ENCODE results near the gene FBXW10. TPM values are rescaled to one million over a fixed set of nuclear protein-coding genes. Genes with fewer than 3 reads are reported as not detected.
A peak's percentile ranks its signal among the peaks of the same experiment; 100 is the strongest.

Gene FBXW10
- total and polyA plus RNA-seq, 2 of the 8 experiments (the other 6 are each of a cell fraction or from before 2014, with no cell fraction given): not detected

DNA sequence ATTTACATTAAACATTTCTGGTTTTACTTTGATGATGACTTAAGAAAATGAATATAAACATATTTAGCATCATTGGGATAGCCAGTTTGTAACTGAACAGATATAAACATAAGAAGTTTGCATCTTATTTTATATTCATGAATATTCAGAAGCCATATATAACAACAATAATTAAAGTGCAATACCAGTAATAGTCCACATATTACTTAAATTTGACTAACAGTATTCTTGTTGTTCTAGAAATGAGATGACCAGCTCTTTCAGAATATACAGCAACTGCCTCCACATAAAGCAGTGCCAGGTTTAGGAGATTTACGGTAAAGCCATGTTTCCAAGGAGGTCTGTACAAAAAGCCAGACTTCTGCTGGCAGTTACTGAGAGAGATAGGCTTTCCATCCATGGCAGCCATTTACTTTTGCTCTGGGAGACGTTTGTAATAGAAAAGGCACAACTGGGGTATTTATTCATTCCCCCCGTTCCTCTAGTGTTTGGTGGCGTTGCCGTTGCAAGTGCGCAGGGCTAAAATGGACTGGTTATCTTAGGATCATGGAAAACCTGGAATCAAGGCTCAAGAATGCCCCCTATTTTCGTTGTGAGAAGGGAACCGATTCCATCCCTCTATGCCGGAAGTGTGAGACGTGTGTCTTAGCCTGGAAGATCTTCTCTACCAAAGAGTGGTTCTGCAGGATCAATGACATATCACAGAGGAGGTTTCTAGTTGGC, at the start of gene FBXW10 (continued):
- TF ChIP-seq, protein P1, sequence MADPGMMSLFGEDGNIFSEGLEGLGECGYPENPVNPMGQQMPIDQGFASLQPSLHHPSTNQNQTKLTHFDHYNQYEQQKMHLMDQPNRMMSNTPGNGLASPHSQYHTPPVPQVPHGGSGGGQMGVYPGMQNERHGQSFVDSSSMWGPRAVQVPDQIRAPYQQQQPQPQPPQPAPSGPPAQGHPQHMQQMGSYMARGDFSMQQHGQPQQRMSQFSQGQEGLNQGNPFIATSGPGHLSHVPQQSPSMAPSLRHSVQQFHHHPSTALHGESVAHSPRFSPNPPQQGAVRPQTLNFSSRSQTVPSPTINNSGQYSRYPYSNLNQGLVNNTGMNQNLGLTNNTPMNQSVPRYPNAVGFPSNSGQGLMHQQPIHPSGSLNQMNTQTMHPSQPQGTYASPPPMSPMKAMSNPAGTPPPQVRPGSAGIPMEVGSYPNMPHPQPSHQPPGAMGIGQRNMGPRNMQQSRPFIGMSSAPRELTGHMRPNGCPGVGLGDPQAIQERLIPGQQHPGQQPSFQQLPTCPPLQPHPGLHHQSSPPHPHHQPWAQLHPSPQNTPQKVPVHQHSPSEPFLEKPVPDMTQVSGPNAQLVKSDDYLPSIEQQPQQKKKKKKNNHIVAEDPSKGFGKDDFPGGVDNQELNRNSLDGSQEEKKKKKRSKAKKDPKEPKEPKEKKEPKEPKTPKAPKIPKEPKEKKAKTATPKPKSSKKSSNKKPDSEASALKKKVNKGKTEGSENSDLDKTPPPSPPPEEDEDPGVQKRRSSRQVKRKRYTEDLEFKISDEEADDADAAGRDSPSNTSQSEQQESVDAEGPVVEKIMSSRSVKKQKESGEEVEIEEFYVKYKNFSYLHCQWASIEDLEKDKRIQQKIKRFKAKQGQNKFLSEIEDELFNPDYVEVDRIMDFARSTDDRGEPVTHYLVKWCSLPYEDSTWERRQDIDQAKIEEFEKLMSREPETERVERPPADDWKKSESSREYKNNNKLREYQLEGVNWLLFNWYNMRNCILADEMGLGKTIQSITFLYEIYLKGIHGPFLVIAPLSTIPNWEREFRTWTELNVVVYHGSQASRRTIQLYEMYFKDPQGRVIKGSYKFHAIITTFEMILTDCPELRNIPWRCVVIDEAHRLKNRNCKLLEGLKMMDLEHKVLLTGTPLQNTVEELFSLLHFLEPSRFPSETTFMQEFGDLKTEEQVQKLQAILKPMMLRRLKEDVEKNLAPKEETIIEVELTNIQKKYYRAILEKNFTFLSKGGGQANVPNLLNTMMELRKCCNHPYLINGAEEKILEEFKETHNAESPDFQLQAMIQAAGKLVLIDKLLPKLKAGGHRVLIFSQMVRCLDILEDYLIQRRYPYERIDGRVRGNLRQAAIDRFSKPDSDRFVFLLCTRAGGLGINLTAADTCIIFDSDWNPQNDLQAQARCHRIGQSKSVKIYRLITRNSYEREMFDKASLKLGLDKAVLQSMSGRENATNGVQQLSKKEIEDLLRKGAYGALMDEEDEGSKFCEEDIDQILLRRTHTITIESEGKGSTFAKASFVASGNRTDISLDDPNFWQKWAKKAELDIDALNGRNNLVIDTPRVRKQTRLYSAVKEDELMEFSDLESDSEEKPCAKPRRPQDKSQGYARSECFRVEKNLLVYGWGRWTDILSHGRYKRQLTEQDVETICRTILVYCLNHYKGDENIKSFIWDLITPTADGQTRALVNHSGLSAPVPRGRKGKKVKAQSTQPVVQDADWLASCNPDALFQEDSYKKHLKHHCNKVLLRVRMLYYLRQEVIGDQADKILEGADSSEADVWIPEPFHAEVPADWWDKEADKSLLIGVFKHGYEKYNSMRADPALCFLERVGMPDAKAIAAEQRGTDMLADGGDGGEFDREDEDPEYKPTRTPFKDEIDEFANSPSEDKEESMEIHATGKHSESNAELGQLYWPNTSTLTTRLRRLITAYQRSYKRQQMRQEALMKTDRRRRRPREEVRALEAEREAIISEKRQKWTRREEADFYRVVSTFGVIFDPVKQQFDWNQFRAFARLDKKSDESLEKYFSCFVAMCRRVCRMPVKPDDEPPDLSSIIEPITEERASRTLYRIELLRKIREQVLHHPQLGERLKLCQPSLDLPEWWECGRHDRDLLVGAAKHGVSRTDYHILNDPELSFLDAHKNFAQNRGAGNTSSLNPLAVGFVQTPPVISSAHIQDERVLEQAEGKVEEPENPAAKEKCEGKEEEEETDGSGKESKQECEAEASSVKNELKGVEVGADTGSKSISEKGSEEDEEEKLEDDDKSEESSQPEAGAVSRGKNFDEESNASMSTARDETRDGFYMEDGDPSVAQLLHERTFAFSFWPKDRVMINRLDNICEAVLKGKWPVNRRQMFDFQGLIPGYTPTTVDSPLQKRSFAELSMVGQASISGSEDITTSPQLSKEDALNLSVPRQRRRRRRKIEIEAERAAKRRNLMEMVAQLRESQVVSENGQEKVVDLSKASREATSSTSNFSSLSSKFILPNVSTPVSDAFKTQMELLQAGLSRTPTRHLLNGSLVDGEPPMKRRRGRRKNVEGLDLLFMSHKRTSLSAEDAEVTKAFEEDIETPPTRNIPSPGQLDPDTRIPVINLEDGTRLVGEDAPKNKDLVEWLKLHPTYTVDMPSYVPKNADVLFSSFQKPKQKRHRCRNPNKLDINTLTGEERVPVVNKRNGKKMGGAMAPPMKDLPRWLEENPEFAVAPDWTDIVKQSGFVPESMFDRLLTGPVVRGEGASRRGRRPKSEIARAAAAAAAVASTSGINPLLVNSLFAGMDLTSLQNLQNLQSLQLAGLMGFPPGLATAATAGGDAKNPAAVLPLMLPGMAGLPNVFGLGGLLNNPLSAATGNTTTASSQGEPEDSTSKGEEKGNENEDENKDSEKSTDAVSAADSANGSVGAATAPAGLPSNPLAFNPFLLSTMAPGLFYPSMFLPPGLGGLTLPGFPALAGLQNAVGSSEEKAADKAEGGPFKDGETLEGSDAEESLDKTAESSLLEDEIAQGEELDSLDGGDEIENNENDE (IDR thresholded peaks at IDR 0.05; ENCODE audit: insufficient replicate concordance, low read length): peak; percentile 98
